Natural killer cell (primary cell): ENCODE data around the gene ZNF337. TPM values are rescaled to one million over a fixed set of nuclear protein-coding genes. Genes with fewer than 3 reads are reported as not detected.

Experiments
- ATAC-seq, 3 donors: fragments of 150-1000 bp in 2 of 3; fragments of 200-7000 bp in 1 of 3; cut with Tn5 transposase; 1 replicate in 1 of 3; 2 replicates in 2 of 3; pipeline ENCODE4 v1.10.0; 2021; ENCODE audit warnings: mild to moderate bottlenecking in 2 of 3, moderate library complexity in 2 of 3
- DNase-seq, 2 donors: peaks; one replicate each; pipeline versions ENCODE4 v3.0.0 to v3.0.0-alpha.2; 2013 to 2021; ENCODE audit warnings: mixed read lengths in 1 of 2
- H3K27ac ChIP-seq: one replicate; pipeline ENCODE4 v1.5.1; 2013; ENCODE audit warnings: mild to moderate bottlenecking, low read length
- H3K27me3 ChIP-seq: one replicate; pipeline ENCODE4 v1.6.1; 2013; ENCODE audit warnings: low read length; ENCODE audit not compliant: control insufficient read depth, insufficient read depth
- H3K36me3 ChIP-seq: one replicate; pipeline ENCODE4 v1.6.1; 2013; ENCODE audit warnings: low read length; ENCODE audit not compliant: control insufficient read depth, insufficient read depth
- H3K4me1 ChIP-seq: one replicate; pipeline ENCODE4 v1.6.1; 2013; ENCODE audit warnings: low read length; ENCODE audit not compliant: control insufficient read depth, insufficient read depth
- H3K4me3 ChIP-seq: one replicate; pipeline ENCODE4 v1.5.1; 2013; ENCODE audit warnings: low read length
- H3K9me3 ChIP-seq: one replicate; pipeline ENCODE4 v1.6.1; 2013; ENCODE audit warnings: low read length; ENCODE audit not compliant: control insufficient read depth, insufficient read depth
- H3K27ac Mint-ChIP-seq, 2 donors: one replicate each; pipeline ENCODE4 v1.8.0; 2022; ENCODE audit warnings: mild to moderate bottlenecking in 2 of 2, mixed read lengths in 2 of 2, moderate library complexity in 1 of 2
- H3K27me3 Mint-ChIP-seq, 2 donors: one replicate each; pipeline ENCODE4 v1.8.0; 2022; ENCODE audit warnings: low read depth in 2 of 2, mixed read lengths in 2 of 2
- H3K36me3 Mint-ChIP-seq: one replicate; pipeline ENCODE4 v1.8.0; 2022; ENCODE audit warnings: mixed read lengths
- H3K4me1 Mint-ChIP-seq, 2 donors: one replicate each; pipeline ENCODE4 v1.8.0; 2022; ENCODE audit warnings: mixed read lengths in 2 of 2
- H3K4me3 Mint-ChIP-seq: one replicate; pipeline ENCODE4 v1.8.0; 2022; ENCODE audit warnings: mild to moderate bottlenecking, moderate library complexity, mixed read lengths
- H3K9me3 Mint-ChIP-seq, 2 donors: one replicate each; pipeline ENCODE4 v1.8.0; 2022; ENCODE audit warnings: mixed read lengths in 2 of 2
- WGBS: methylation state at CpG from one replicate; pipeline ENCODE4 v1.1.7; 2013; ENCODE audit warnings: missing lambda C conversion rate; ENCODE audit not compliant: insufficient coverage; 5-methylcytosine and 5-hydroxymethylcytosine counted together
- intact Hi-C: fragments of 100-400 bp; cut with micrococcal nuclease; formaldehyde crosslinking; loops from one replicate; pipeline ENCODE4 v1.14.2; 2022
- total RNA-seq, 4 donors: library from RNA; stranded (reverse); fragments of 120-200 nt in 1 of 4; gene quantifications; one replicate each; pipeline versions ENCODE4 v1.2.3 to v1.2.4, GENCODE V29; 2013 to 2022
- TF ChIP-seq, protein P1 (sequence below): fragments of 200-600 bp; IDR thresholded peaks from one replicate; pipeline ENCODE4 v1.8.0; 2022; ENCODE audit warnings: antibody characterized with exemption

The ZNF337 gene
- total RNA-seq: 10 to 100 TPM; 17.6 to 25.3 (median 18.0) TPM
- total RNA-seq (2013): 35.1 TPM

DNA sequence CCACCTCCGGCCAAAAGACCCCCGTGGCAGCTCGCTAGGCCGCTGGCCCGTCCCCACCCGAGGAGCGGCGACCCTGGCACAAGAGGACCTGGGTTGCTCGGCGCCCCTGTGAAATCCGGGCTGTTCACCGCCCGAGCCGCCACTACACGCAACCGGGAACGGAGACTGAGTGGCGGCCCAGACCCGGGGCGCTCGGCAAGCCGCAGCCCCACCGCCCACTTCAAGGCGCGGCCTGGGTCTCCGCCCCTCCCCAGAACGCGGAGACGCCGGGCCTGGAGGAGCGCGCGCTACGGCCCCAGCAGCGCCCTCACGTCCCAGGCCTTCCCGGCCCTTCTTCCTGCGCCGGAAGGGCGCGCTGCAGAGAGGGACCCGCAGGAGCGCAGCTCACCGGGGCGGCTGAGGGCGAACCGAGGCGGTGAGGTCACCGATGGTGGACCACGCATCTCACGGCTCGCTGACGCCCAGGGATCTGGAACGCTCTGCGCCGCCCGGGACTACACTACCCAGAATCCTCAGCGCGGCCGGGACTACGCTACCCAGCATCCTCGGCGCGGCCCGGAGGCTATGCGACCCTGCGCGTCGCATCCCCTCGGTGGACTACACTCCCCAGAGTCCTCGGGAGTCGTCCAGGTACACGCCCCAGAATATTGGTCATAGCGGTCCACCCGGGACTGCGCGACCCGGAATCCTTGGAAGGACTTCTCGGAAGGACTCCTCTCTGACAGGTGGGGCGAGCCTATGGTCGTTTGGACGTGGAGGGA, at the start of gene ZNF337:
Gene ZNF337, minus strand, starts transcription at position 483 of the 761 bp plus-strand sequence. CDS start 10,436 bp downstream, outside the sequence.
- Mint-ChIP-seq H3K27ac (peak within 1 kb of the TSS; percentile 86 to 94), H3K9me3 (peaks cover 0 to 2% of the 10 kb centered on the region in 2 donors), H3K4me3 (peak within 1 kb of the TSS; percentile 95), H3K4me1 (peaks cover 11 to 21% of the 10 kb centered on the region in 2 donors), H3K36me3 (peaks cover 15% of the 10 kb centered on the region), H3K27me3 (peaks cover 0 to 10% of the 10 kb centered on the region in 2 donors)
- TF ChIP-seq, protein P1, sequence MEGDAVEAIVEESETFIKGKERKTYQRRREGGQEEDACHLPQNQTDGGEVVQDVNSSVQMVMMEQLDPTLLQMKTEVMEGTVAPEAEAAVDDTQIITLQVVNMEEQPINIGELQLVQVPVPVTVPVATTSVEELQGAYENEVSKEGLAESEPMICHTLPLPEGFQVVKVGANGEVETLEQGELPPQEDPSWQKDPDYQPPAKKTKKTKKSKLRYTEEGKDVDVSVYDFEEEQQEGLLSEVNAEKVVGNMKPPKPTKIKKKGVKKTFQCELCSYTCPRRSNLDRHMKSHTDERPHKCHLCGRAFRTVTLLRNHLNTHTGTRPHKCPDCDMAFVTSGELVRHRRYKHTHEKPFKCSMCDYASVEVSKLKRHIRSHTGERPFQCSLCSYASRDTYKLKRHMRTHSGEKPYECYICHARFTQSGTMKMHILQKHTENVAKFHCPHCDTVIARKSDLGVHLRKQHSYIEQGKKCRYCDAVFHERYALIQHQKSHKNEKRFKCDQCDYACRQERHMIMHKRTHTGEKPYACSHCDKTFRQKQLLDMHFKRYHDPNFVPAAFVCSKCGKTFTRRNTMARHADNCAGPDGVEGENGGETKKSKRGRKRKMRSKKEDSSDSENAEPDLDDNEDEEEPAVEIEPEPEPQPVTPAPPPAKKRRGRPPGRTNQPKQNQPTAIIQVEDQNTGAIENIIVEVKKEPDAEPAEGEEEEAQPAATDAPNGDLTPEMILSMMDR: no peak
- Histone ChIP-seq H3K9me3 (no peaks in the 10 kb centered on the region), H3K36me3 (peaks cover 4% of the 10 kb centered on the region), H3K27me3 (no peaks in the 10 kb centered on the region), H3K27ac (peak within 1 kb of the TSS; percentile 60), H3K4me3 (peak within 1 kb of the TSS; percentile 68), H3K4me1 (peaks cover 10% of the 10 kb centered on the region)
- ATAC-seq (peak; percentile 98 to 100 (median 98)), DNase-seq (peak; percentile 88 to 95)
- intact Hi-C loops: loop anchor here (1.0 kb wide), 2 partner anchors 55 to 73 kb away; no protein-coding TSS in a partner anchor
- WGBS: under 1% methylated on average over 79 of the region's 82 CpGs

DNA sequence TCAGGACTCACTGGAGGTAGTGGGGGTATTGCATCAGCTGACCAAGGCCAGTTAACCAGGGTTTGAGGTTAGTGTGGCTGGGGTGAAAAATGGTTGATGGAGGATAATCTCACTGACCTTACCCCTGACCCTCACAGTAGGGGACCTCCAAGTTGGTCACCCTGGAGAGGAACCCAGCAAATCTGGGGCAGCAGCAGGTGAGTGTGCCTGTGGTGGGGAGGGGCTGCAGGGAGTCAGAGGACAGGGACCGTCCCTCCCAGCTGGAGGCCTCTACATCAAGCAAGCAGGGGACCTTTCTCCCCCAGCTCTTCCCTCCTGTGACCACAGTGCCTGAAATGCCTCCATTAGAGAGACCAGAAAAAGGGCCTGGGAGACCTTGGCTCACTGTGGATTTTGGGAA, 49.1 kb upstream of the ZNF337 start:
- ATAC-seq: no peak
- no peaks in the 10 kb centered on the region for H3K36me3 ChIP-seq
- H3K9me3 Mint-ChIP-seq: no peaks in the 10 kb centered on the region
- H3K9me3 ChIP-seq: no peaks in the 10 kb centered on the region
- intact Hi-C loops: no loop called here
- H3K36me3 Mint-ChIP-seq: no peaks in the 10 kb centered on the region
- no peak overlapping the region for H3K4me3 ChIP-seq
- DNase-seq: no peak
- H3K27ac ChIP-seq: no peak overlapping the region
- peaks cover 6% of the 10 kb centered on the region for H3K4me1 ChIP-seq
- peaks cover 4 to 5% of the 10 kb centered on the region in 2 donors for H3K4me1 Mint-ChIP-seq
- H3K27ac Mint-ChIP-seq: no peak overlapping the region
- TF ChIP-seq, protein P1: no peak
- H3K27me3 ChIP-seq: no peaks in the 10 kb centered on the region
- H3K27me3 Mint-ChIP-seq: no peaks in the 10 kb centered on the region
- no peak overlapping the region for H3K4me3 Mint-ChIP-seq
- WGBS: 100% methylated on average over 1 of the region's 1 CpG

DNA sequence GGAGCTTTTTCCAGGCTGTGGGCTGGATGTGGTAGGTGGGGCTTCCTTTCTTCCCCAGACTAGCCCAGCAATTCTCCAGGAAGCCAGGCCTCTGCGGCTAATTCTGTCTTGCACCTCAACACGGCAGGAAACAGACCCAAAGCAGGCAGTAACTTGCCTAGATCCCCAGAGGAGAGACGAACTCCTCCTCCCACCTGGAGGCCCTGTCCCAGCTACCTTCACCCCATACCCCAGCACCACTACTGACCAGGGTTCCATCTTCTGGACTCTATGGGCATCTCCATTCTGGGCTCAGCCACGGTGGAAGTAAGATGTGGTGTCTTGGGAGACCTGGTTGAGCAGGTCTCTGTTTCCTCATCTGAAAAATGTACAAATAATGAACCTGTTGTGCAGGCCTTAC, 48.4 kb upstream of the ZNF337 start:
- Histone ChIP-seq H3K4me3 (no peak overlapping the region), H3K4me1 (no peaks in the 10 kb centered on the region), H3K9me3 (no peaks in the 10 kb centered on the region), H3K27me3 (no peaks in the 10 kb centered on the region), H3K36me3 (no peaks in the 10 kb centered on the region), H3K27ac (no peak overlapping the region)
- ATAC-seq (no peak), DNase-seq (no peak)
- Mint-ChIP-seq H3K27me3 (no peaks in the 10 kb centered on the region), H3K4me1 (peaks cover 2 to 5% of the 10 kb centered on the region in 2 donors), H3K36me3 (no peaks in the 10 kb centered on the region), H3K4me3 (no peak overlapping the region), H3K9me3 (no peaks in the 10 kb centered on the region), H3K27ac (no peak overlapping the region)
- intact Hi-C loops: no loop called here
- WGBS: 94% methylated on average over 4 of the region's 4 CpGs
- TF ChIP-seq, protein P1: no peak
